Measurements from ENCODE around the gene SDF4. TPM values are rescaled to one million over a fixed set of nuclear protein-coding genes. Genes with fewer than 3 reads are reported as not detected.
"Not testable (repeated sequence)": the region's sequence is repeated elsewhere in the genome, so short reads cannot be mapped to it uniquely, and the experiment has no call there.

The SDF4 gene
- total RNA-seq, 1 experiment from 2014 or later: 254 TPM

- no peak for ATAC-seq
- Histone ChIP-seq H2AFZ (ENCODE audit: low read length) (no peak overlapping the region), H3K36me3 (ENCODE audit: low read depth, low read length) (no peaks in the 10 kb centered on the region), H3K79me2 (ENCODE audit: low read length) (no peaks in the 10 kb centered on the region), H3K9me3 (ENCODE audit: low read length) (no peaks in the 10 kb centered on the region), H3K27ac (ENCODE audit: low read length) (no peak overlapping the region), H4K20me1 (ENCODE audit: low read length) (no peaks in the 10 kb centered on the region), H3K4me1 (ENCODE audit: insufficient read depth, low read length) (no peaks in the 10 kb centered on the region), H3K4me3 (ENCODE audit: low read length) (no peak overlapping the region), H3K9ac (ENCODE audit: low read length) (no peak overlapping the region), H3F3A (ENCODE audit: low read length, unreplicated experiment) (no peaks in the 10 kb centered on the region), H3K4me2 (ENCODE audit: low read length) (no peak overlapping the region), H3K27me3 (ENCODE audit: low read length) (no peaks in the 10 kb centered on the region), H3K9me2 (replicated peaks; ENCODE audit: low read length) (no peaks in the 10 kb centered on the region)
- intact Hi-C loops (cut with micrococcal nuclease): no loop called here
- DNase-seq: no peak
- POLR2A ChIA-PET (ENCODE audit: unreplicated experiment): no interaction called here
- CTCF ChIA-PET: no interaction called here
- TF ChIP-seq EZH2phosphoT487 (IDR thresholded peaks at IDR 0.05; ENCODE audit: borderline replicate concordance, low read length) (no peak), EZH2 (IDR thresholded peaks at IDR 0.05; ENCODE audit: low read length, unreplicated experiment) (no peak)
- TF ChIP-seq, protein P1, sequence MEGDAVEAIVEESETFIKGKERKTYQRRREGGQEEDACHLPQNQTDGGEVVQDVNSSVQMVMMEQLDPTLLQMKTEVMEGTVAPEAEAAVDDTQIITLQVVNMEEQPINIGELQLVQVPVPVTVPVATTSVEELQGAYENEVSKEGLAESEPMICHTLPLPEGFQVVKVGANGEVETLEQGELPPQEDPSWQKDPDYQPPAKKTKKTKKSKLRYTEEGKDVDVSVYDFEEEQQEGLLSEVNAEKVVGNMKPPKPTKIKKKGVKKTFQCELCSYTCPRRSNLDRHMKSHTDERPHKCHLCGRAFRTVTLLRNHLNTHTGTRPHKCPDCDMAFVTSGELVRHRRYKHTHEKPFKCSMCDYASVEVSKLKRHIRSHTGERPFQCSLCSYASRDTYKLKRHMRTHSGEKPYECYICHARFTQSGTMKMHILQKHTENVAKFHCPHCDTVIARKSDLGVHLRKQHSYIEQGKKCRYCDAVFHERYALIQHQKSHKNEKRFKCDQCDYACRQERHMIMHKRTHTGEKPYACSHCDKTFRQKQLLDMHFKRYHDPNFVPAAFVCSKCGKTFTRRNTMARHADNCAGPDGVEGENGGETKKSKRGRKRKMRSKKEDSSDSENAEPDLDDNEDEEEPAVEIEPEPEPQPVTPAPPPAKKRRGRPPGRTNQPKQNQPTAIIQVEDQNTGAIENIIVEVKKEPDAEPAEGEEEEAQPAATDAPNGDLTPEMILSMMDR (conservative IDR thresholded peaks at IDR 0.05; ENCODE audit: low read depth, low read length): no peak
- BruUV-seq (replicated peaks): no TSS peak
Observed at GRCh38 chr1:1197551-1198422, 34.0 kb downstream of the SDF4 start.

GRCh38 chr1:1197188-1197500 lies 34.7 kb downstream of the SDF4 start:
- no TSS peak for BruUV-seq (replicated peaks)
- H3K79me2 ChIP-seq (ENCODE audit: low read length): no peaks in the 10 kb centered on the region
- H3K9ac ChIP-seq (ENCODE audit: low read length): no peak overlapping the region
- no peaks in the 10 kb centered on the region for H3K9me2 ChIP-seq (replicated peaks; ENCODE audit: low read length)
- TF ChIP-seq EZH2phosphoT487 (IDR thresholded peaks at IDR 0.05; ENCODE audit: borderline replicate concordance, low read length) (no peak), EZH2 (IDR thresholded peaks at IDR 0.05; ENCODE audit: low read length, unreplicated experiment) (no peak)
- TF ChIP-seq, protein P1 (conservative IDR thresholded peaks at IDR 0.05; ENCODE audit: low read depth, low read length): no peak
- 0 out of 2 replicates have a peak, but pooled peaks cover 2% of the 10 kb centered on the region for H3K36me3 ChIP-seq (ENCODE audit: low read depth, low read length)
- H4K20me1 ChIP-seq (ENCODE audit: low read length): no peaks in the 10 kb centered on the region
- H3K27ac ChIP-seq (ENCODE audit: low read length): no peak overlapping the region
- no peaks in the 10 kb centered on the region for H3K4me1 ChIP-seq (ENCODE audit: insufficient read depth, low read length)
- H3F3A ChIP-seq (ENCODE audit: low read length, unreplicated experiment): no peaks in the 10 kb centered on the region
- ATAC-seq (no peak), DNase-seq (no peak)
- no peak overlapping the region for H3K4me3 ChIP-seq (ENCODE audit: low read length)
- POLR2A ChIA-PET (ENCODE audit: unreplicated experiment): no interaction called here
- CTCF ChIA-PET: no interaction called here
- intact Hi-C loops (cut with micrococcal nuclease): no loop called here
- no peaks in the 10 kb centered on the region for H3K27me3 ChIP-seq (ENCODE audit: low read length)
- H2AFZ ChIP-seq (ENCODE audit: low read length): no peak overlapping the region
- H3K4me2 ChIP-seq (ENCODE audit: low read length): no peak overlapping the region
- H3K9me3 ChIP-seq (ENCODE audit: low read length): no peaks in the 10 kb centered on the region

GRCh38 chr1:1196431-1197187 lies 35.2 kb downstream of the SDF4 start:
- no TSS peak for BruUV-seq (replicated peaks)
- Histone ChIP-seq H4K20me1 (ENCODE audit: low read length) (no peaks in the 10 kb centered on the region), H3K27me3 (ENCODE audit: low read length) (no peaks in the 10 kb centered on the region), H3K4me1 (ENCODE audit: insufficient read depth, low read length) (no peaks in the 10 kb centered on the region), H2AFZ (ENCODE audit: low read length) (no peak overlapping the region), H3K9me3 (ENCODE audit: low read length) (no peaks in the 10 kb centered on the region), H3K36me3 (ENCODE audit: low read depth, low read length) (0 out of 2 replicates have a peak, but pooled peaks cover 5% of the 10 kb centered on the region), H3K9me2 (replicated peaks; ENCODE audit: low read length) (no peaks in the 10 kb centered on the region), H3K9ac (ENCODE audit: low read length) (no peak overlapping the region), H3K4me3 (ENCODE audit: low read length) (no peak overlapping the region), H3K79me2 (ENCODE audit: low read length) (no peaks in the 10 kb centered on the region), H3F3A (ENCODE audit: low read length, unreplicated experiment) (no peaks in the 10 kb centered on the region), H3K27ac (ENCODE audit: low read length) (no peak overlapping the region), H3K4me2 (ENCODE audit: low read length) (no peak overlapping the region)
- POLR2A ChIA-PET (ENCODE audit: unreplicated experiment): no interaction called here
- TF ChIP-seq, protein P1 (conservative IDR thresholded peaks at IDR 0.05; ENCODE audit: low read depth, low read length): no peak
- TF ChIP-seq EZH2phosphoT487 (IDR thresholded peaks at IDR 0.05; ENCODE audit: borderline replicate concordance, low read length): no peak
- no peak for TF ChIP-seq EZH2 (IDR thresholded peaks at IDR 0.05; ENCODE audit: low read length, unreplicated experiment)
- intact Hi-C loops (cut with micrococcal nuclease): no loop called here
- CTCF ChIA-PET: no interaction called here
- DNase-seq (no peak), ATAC-seq (no peak)

- H3F3A ChIP-seq (ENCODE audit: low read length, unreplicated experiment); H3K9ac ChIP-seq (ENCODE audit: low read length); H3K4me2 ChIP-seq (ENCODE audit: low read length); H3K4me1 ChIP-seq (ENCODE audit: insufficient read depth, low read length); H3K36me3 ChIP-seq (ENCODE audit: low read depth, low read length); H3K27me3 ChIP-seq (ENCODE audit: low read length); CTCF ChIA-PET; H3K9me3 ChIP-seq (ENCODE audit: low read length); ATAC-seq; POLR2A ChIA-PET (ENCODE audit: unreplicated experiment); H3K27ac ChIP-seq (ENCODE audit: low read length); intact Hi-C loops (cut with micrococcal nuclease); H3K4me3 ChIP-seq (ENCODE audit: low read length); BruUV-seq (replicated peaks); DNase-seq; H2AFZ ChIP-seq (ENCODE audit: low read length); H3K79me2 ChIP-seq (ENCODE audit: low read length); H3K9me2 ChIP-seq (replicated peaks; ENCODE audit: low read length); H4K20me1 ChIP-seq (ENCODE audit: low read length): not testable (repeated sequence)
Observed at GRCh38 chr1:1195726-1196125, 36.1 kb downstream of the SDF4 start.

All from PC-3 (cell line).